Liver (tissue), 9 donors: Measurements from ENCODE around the gene NMNAT2. TPM values are rescaled to one million over a fixed set of nuclear protein-coding genes. Genes with fewer than 3 reads are reported as not detected.

ENCODE experiments used
- DNase-seq: peaks from one replicate; pipeline ENCODE4 v3.0.0-alpha.2; 2017; ENCODE audit warnings: low spot score
- H3K27ac ChIP-seq, 2 donors: one replicate each; pipeline ENCODE4 v1.7.0; 2013; ENCODE audit warnings: inconsistent platforms in 2 of 2, low read length in 2 of 2, control low read depth in 1 of 2, low read depth in 1 of 2, mild to moderate bottlenecking in 1 of 2
- H3K27me3 ChIP-seq, 4 donors: one replicate each; pipeline versions ENCODE4 v1.6.1 to v1.7.0; 2013; ENCODE audit warnings: low read length in 3 of 4, inconsistent platforms in 1 of 4, mild to moderate bottlenecking in 1 of 4, moderate library complexity in 1 of 4; ENCODE audit not compliant: control insufficient read depth in 4 of 4, insufficient read depth in 4 of 4
- H3K36me3 ChIP-seq, 4 donors: one replicate each; pipeline versions ENCODE4 v1.6.1 to v1.7.0; 2013; ENCODE audit warnings: low read length in 3 of 4, mild to moderate bottlenecking in 3 of 4, low read depth in 1 of 4, moderate library complexity in 1 of 4; ENCODE audit not compliant: control insufficient read depth in 4 of 4, insufficient read depth in 3 of 4
- H3K4me1 ChIP-seq, 4 donors: one replicate each; pipeline versions ENCODE4 v1.6.1 to v1.7.0; 2013; ENCODE audit warnings: low read length in 3 of 4, mild to moderate bottlenecking in 3 of 4, moderate library complexity in 1 of 4; ENCODE audit not compliant: control insufficient read depth in 4 of 4, insufficient read depth in 4 of 4
- H3K4me3 ChIP-seq, 3 donors: one replicate each; pipeline versions ENCODE4 v1.6.1 to v1.7.0; 2013; ENCODE audit warnings: low read length in 3 of 3, control low read depth in 1 of 3, low read depth in 1 of 3, mild to moderate bottlenecking in 1 of 3
- H3K9ac ChIP-seq, 2 donors: one replicate each; pipeline ENCODE4 v1.7.0; 2013; ENCODE audit warnings: low read length in 2 of 2, mild to moderate bottlenecking in 2 of 2, moderate library complexity in 2 of 2, control low read depth in 1 of 2, low read depth in 1 of 2
- H3K9me3 ChIP-seq, 4 donors: one replicate each; pipeline versions ENCODE4 v1.6.1 to v1.7.0; 2013; ENCODE audit warnings: low read length in 3 of 4; ENCODE audit not compliant: control insufficient read depth in 4 of 4
- ATF3 ChIP-seq: IDR thresholded peaks from 2 replicates; pipeline ENCODE4 v1.6.1; 2016; ENCODE audit warnings: antibody characterized with exemption
- EGR1 ChIP-seq, 2 donors: IDR thresholded peaks; 2 replicates each; pipeline ENCODE4 v1.6.1; 2016 to 2018; ENCODE audit warnings: antibody characterized with exemption in 2 of 2, low read depth in 2 of 2
- FOXA1 ChIP-seq: IDR thresholded peaks from 2 replicates; pipeline ENCODE4 v1.6.1; 2016; ENCODE audit warnings: antibody characterized with exemption
- FOXA2 ChIP-seq: IDR thresholded peaks from 2 replicates; pipeline ENCODE4 v1.6.1; 2016; ENCODE audit warnings: antibody characterized with exemption
- GABPA ChIP-seq, 2 donors: IDR thresholded peaks in 1 of 2; conservative IDR thresholded peaks in 1 of 2; 2 replicates each; pipeline ENCODE4 v1.6.1; 2016; ENCODE audit warnings: antibody characterized with exemption in 2 of 2, mild to moderate bottlenecking in 1 of 2, moderate library complexity in 1 of 2
- HNF4A ChIP-seq, 2 donors: conservative IDR thresholded peaks; 2 replicates each; pipeline ENCODE4 v1.6.1; 2016; ENCODE audit warnings: antibody characterized with exemption in 2 of 2, mild to moderate bottlenecking in 2 of 2
- HNF4G ChIP-seq: IDR thresholded peaks from 2 replicates; pipeline ENCODE4 v1.6.1; 2016; ENCODE audit warnings: antibody characterized with exemption
- JUND ChIP-seq, 2 donors: IDR thresholded peaks; 2 replicates each; pipeline ENCODE4 v1.6.1; 2016; ENCODE audit warnings: antibody characterized with exemption in 2 of 2
- MAX ChIP-seq: IDR thresholded peaks from 2 replicates; pipeline ENCODE4 v1.6.1; 2016; ENCODE audit warnings: antibody characterized with exemption
- NR2F2 ChIP-seq: IDR thresholded peaks from 2 replicates; pipeline ENCODE4 v1.6.1; 2016; ENCODE audit warnings: antibody characterized with exemption
- RAD21 ChIP-seq, 2 donors: IDR thresholded peaks; 2 replicates each; pipeline ENCODE4 v1.6.1; 2016; ENCODE audit warnings: antibody characterized with exemption in 2 of 2, mild to moderate bottlenecking in 2 of 2
- RXRA ChIP-seq, 2 donors: IDR thresholded peaks; 2 replicates each; pipeline ENCODE4 v1.6.1; 2017 to 2018; ENCODE audit warnings: antibody characterized with exemption in 2 of 2, mild to moderate bottlenecking in 1 of 2
- SP1 ChIP-seq: IDR thresholded peaks from 2 replicates; pipeline ENCODE4 v1.6.1; 2018; ENCODE audit warnings: antibody characterized with exemption, mild to moderate bottlenecking
- TAF1 ChIP-seq: conservative IDR thresholded peaks from 2 replicates; pipeline ENCODE4 v1.6.1; 2016; ENCODE audit warnings: antibody characterized with exemption, mild to moderate bottlenecking
- YY1 ChIP-seq: IDR thresholded peaks from 2 replicates; pipeline ENCODE4 v1.6.1; 2016; ENCODE audit warnings: antibody characterized with exemption, mild to moderate bottlenecking
- ZBTB33 ChIP-seq: IDR thresholded peaks from 2 replicates; pipeline ENCODE4 v1.6.1; 2016; ENCODE audit warnings: antibody characterized with exemption
- WGBS: extraction: QIAGEN DNeasy Blood & Tissue Kit; methylation state at CpG from one replicate; pipeline ENCODE4 v1.1.7; 2013; 5-methylcytosine and 5-hydroxymethylcytosine counted together
- polyA plus RNA-seq, 2 donors: library from polyadenylated mRNA; stranded (reverse) in 1 of 2; unstranded in 1 of 2; fragments of 200-250 nt in 1 of 2; fragments of >200 nt in 1 of 2; fragmentation: Nextera tagmentation in 1 of 2; extraction: Ambion mirVana in 1 of 2; gene quantifications; one replicate each; pipeline versions ENCODE4 v1.2.1 to v1.2.3, GENCODE V29; 2013 to 2015
- total RNA-seq, 2 donors: library from RNA; depleted of rRNA; stranded (reverse); fragments of >200 nt; gene quantifications; one replicate each; pipeline ENCODE4 v1.2.3, GENCODE V29; 2014
- TF ChIP-seq, protein P1 (sequence below): IDR thresholded peaks from 2 replicates; pipeline ENCODE4 v1.6.1; 2016; ENCODE audit warnings: antibody characterized with exemption, mild to moderate bottlenecking
- TF ChIP-seq, protein P2 (sequence below): fragments of 150-350 bp; IDR thresholded peaks from 2 replicates; pipeline ENCODE4 v1.5.1; 2017; ENCODE audit warnings: improper control_type of control experiment, low read depth, low read length; ENCODE audit not compliant: missing input control
- donor health status: healthy.
- donor health status: healthy.
- donor health status: healthy.
- donor health status: healthy.
- donor health status: healthy.

NMNAT2 gene
- total and polyA plus RNA-seq, 4 donors: under 0.01 to 0.07 (median 0.05) TPM; not detected in 1

DNA sequence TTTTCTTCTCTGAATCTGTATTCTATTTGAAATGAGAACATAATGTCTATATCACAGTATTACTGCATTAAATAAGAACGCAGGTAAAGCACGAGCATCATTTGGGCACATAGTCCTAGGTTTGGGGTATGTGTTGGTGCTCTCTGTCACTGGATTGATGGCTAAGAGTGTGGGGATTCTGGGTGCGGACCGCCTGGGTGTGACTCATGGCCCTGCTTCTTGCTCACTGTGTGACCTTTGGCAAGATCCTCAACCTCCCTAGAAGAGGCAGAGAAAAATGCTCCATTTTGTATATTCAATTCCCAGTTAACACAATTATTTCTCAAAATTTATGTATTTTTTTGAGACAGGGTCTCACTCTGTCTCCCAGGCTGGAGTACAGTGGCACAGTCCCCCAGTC is 132.4 kb downstream of the NMNAT2 start:
- no peak overlapping the region for H3K4me3 ChIP-seq

DNA sequence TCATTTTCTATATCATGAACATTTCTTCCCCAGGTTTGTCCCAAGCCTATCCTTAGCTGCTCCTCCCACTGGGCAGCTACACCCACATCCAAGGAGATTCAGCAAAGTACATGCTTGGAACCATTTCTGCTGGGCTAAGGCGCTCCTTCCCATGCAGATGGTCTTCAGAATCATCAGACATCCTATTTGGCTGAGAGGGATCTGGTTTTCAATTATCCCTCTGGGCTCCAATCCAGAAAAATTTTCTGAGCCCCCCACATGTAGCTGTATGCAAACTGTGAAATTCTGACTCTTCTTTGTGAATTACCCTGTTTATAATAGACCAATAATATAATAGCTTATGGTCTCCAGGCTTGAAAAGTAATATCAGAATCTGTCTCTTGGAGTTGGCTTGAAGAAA is 132.9 kb downstream of the NMNAT2 start:
- DNase-seq: no peak
- Histone ChIP-seq H3K36me3 (no peaks in the 10 kb centered on the region), H3K4me1 (peaks cover 0 to 3% (median 0%) of the 10 kb centered on the region in 4 donors), H3K9me3 (no peaks in the 10 kb centered on the region), H3K4me3 (no peak overlapping the region), H3K27me3 (no peaks in the 10 kb centered on the region), H3K9ac (no peak overlapping the region), H3K27ac (no peak overlapping the region)
- TF ChIP-seq, protein P1, sequence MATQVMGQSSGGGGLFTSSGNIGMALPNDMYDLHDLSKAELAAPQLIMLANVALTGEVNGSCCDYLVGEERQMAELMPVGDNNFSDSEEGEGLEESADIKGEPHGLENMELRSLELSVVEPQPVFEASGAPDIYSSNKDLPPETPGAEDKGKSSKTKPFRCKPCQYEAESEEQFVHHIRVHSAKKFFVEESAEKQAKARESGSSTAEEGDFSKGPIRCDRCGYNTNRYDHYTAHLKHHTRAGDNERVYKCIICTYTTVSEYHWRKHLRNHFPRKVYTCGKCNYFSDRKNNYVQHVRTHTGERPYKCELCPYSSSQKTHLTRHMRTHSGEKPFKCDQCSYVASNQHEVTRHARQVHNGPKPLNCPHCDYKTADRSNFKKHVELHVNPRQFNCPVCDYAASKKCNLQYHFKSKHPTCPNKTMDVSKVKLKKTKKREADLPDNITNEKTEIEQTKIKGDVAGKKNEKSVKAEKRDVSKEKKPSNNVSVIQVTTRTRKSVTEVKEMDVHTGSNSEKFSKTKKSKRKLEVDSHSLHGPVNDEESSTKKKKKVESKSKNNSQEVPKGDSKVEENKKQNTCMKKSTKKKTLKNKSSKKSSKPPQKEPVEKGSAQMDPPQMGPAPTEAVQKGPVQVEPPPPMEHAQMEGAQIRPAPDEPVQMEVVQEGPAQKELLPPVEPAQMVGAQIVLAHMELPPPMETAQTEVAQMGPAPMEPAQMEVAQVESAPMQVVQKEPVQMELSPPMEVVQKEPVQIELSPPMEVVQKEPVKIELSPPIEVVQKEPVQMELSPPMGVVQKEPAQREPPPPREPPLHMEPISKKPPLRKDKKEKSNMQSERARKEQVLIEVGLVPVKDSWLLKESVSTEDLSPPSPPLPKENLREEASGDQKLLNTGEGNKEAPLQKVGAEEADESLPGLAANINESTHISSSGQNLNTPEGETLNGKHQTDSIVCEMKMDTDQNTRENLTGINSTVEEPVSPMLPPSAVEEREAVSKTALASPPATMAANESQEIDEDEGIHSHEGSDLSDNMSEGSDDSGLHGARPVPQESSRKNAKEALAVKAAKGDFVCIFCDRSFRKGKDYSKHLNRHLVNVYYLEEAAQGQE: no peak
- no peak for TF ChIP-seq HNF4A (conservative IDR thresholded peaks at IDR 0.05)
- TF ChIP-seq TAF1: no peak
- no peak for TF ChIP-seq SP1
- no peak for TF ChIP-seq FOXA1
- no peak for TF ChIP-seq FOXA2
- TF ChIP-seq RXRA (IDR thresholded peaks at IDR 0.05): no peak
- TF ChIP-seq YY1: no peak
- no peak for TF ChIP-seq NR2F2
- TF ChIP-seq MAX: no peak
- TF ChIP-seq GABPA (IDR thresholded peaks at IDR 0.05 in 1 of 2, conservative IDR thresholded peaks at IDR 0.05 in 1 of 2): no peak
- TF ChIP-seq ATF3: no peak
- TF ChIP-seq HNF4G: no peak
- TF ChIP-seq RAD21 (IDR thresholded peaks at IDR 0.05): no peak
- TF ChIP-seq JUND (IDR thresholded peaks at IDR 0.05): no peak
- TF ChIP-seq, protein P2, sequence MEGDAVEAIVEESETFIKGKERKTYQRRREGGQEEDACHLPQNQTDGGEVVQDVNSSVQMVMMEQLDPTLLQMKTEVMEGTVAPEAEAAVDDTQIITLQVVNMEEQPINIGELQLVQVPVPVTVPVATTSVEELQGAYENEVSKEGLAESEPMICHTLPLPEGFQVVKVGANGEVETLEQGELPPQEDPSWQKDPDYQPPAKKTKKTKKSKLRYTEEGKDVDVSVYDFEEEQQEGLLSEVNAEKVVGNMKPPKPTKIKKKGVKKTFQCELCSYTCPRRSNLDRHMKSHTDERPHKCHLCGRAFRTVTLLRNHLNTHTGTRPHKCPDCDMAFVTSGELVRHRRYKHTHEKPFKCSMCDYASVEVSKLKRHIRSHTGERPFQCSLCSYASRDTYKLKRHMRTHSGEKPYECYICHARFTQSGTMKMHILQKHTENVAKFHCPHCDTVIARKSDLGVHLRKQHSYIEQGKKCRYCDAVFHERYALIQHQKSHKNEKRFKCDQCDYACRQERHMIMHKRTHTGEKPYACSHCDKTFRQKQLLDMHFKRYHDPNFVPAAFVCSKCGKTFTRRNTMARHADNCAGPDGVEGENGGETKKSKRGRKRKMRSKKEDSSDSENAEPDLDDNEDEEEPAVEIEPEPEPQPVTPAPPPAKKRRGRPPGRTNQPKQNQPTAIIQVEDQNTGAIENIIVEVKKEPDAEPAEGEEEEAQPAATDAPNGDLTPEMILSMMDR: no peak
- TF ChIP-seq ZBTB33: no peak
- TF ChIP-seq EGR1 (IDR thresholded peaks at IDR 0.05; ENCODE audit: low read depth in 2 of 2): no peak
- 98% methylated on average over 1 of the region's 1 CpG for WGBS

More for the DNA sequence above, 132.4 kb downstream of the NMNAT2 start:
- Histone ChIP-seq H3K9me3 (no peaks in the 10 kb centered on the region), H3K27me3 (no peaks in the 10 kb centered on the region), H3K36me3 (no peaks in the 10 kb centered on the region), H3K4me1 (peaks cover 0 to 3% (median 0%) of the 10 kb centered on the region in 4 donors), H3K27ac (no peak overlapping the region), H3K9ac (no peak overlapping the region)
- no peak for DNase-seq
- no peak for TF ChIP-seq HNF4G
- TF ChIP-seq RAD21 (IDR thresholded peaks at IDR 0.05): no peak
- no peak for TF ChIP-seq ATF3
- no peak for TF ChIP-seq ZBTB33
- TF ChIP-seq YY1: no peak
- no peak for TF ChIP-seq JUND (IDR thresholded peaks at IDR 0.05)
- 65% methylated on average over 4 of the region's 4 CpGs for WGBS
